HG03280 (cell line): ENCODE results near the gene ITIH1.
"Not testable (repeated sequence)": the region's sequence is repeated elsewhere in the genome, so short reads cannot be mapped to it uniquely, and the experiment has no call there.

Experiments used
- ATAC-seq: cut with Tn5 transposase; IDR thresholded peaks from one replicate; pipeline ENCODE4 v1.9.1; 2021; ENCODE audit warnings: mild to moderate bottlenecking, moderate library complexity; ENCODE audit not compliant: unreplicated experiment

Gene ITIH1, protein sequence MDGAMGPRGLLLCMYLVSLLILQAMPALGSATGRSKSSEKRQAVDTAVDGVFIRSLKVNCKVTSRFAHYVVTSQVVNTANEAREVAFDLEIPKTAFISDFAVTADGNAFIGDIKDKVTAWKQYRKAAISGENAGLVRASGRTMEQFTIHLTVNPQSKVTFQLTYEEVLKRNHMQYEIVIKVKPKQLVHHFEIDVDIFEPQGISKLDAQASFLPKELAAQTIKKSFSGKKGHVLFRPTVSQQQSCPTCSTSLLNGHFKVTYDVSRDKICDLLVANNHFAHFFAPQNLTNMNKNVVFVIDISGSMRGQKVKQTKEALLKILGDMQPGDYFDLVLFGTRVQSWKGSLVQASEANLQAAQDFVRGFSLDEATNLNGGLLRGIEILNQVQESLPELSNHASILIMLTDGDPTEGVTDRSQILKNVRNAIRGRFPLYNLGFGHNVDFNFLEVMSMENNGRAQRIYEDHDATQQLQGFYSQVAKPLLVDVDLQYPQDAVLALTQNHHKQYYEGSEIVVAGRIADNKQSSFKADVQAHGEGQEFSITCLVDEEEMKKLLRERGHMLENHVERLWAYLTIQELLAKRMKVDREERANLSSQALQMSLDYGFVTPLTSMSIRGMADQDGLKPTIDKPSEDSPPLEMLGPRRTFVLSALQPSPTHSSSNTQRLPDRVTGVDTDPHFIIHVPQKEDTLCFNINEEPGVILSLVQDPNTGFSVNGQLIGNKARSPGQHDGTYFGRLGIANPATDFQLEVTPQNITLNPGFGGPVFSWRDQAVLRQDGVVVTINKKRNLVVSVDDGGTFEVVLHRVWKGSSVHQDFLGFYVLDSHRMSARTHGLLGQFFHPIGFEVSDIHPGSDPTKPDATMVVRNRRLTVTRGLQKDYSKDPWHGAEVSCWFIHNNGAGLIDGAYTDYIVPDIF

GRCh38 chr3:52777127-52777958, at the start of gene ITIH1:
TSS of gene ITIH1 (plus strand) at chr3:52777599. CDS start at chr3:52777616, 17 bp downstream.
- no peak for ATAC-seq

- not testable (repeated sequence) for ATAC-seq
These were observed 48.6 kb upstream of the ITIH1 start for GRCh38 chr3:52728753-52729152.

DNA sequence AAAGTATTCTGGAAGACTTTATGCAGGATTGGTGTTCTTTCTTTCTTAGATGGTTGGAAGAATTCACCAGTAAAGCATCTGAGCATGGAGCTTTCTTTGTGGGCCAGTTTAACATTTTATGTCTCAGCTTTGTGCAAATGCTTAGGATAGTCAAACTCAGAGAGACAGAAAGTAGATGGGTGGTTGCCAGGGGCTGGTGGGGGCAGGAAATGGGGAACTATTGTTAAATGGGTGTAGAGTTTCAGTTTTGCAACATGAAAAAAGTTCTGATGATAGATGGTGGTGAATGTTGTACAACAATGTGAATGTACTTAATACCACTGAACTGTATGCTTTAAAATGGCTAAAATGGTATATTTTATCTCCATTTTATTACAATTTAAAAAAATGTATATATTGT, 46.7 kb upstream of the ITIH1 start:
- no peak for ATAC-seq

GRCh38 chr3:52731590-52731989, 45.8 kb upstream of the ITIH1 start:
- no peak for ATAC-seq

DNA sequence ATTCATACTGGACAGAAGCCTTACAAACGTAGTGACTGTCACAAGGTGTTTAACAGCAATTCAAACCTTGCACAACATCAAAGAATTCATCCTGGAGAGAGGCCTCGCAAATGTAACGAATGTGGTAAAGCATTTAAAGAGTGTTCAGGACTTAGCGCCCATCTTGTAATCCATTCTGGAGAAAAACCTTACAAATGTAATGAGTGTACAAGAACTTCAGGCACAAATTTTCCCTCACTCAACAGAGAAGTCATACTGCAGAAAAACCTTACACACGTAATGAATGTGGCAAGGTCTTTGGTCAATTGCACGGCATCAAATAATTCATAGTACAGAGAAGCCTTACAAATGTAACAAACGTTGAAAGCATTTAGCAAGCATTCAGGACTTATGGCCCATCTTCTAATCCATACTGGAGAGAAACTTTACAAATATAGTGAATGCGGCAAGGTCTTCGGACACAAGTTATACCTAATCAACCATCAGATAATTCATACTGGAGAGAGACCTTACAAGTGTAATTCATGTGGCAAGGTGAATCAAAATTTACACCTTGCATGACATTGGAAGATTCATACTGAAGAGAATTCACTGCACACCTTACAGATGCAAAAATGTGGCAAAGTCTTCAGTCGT, 44.0 kb upstream of the ITIH1 start:
- ATAC-seq, result no peak

GRCh38 chr3:52739730-52740129, 37.7 kb upstream of the ITIH1 start:
- no peak for ATAC-seq

DNA sequence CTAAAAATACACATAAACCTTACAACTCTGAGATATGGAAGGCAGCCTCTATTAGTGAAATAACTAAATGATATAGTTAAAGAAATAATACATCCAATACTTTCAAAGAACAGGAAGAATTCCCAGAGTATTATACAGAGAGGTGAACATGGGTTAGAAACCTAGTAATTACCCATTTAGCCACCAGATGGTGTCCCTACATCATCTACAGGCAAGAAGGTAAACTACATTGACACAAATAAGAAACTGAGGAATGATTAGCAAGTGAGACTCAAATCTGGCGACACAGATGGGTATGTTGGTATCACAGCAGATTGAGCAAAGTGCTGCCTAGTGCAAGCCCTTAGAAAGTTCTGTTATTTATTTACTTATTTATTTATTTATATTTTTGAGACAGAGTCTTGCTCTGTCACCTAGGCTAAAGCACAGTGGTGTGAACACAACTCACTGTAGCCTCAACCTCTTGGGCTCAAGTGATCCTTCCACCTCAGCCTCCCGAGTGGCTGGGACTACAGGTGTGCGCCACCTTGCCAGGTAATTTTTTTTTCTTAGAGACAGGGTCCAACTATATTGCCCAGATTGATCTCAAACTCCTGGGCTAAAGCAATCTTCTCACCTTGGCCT, 34.9 kb upstream of the ITIH1 start:
- no peak for ATAC-seq

GRCh38 chr3:52743152-52743551, 34.2 kb upstream of the ITIH1 start:
- no peak for ATAC-seq

- ATAC-seq, result no peak
These were observed 33.7 kb upstream of the ITIH1 start for GRCh38 chr3:52743721-52744120.

DNA sequence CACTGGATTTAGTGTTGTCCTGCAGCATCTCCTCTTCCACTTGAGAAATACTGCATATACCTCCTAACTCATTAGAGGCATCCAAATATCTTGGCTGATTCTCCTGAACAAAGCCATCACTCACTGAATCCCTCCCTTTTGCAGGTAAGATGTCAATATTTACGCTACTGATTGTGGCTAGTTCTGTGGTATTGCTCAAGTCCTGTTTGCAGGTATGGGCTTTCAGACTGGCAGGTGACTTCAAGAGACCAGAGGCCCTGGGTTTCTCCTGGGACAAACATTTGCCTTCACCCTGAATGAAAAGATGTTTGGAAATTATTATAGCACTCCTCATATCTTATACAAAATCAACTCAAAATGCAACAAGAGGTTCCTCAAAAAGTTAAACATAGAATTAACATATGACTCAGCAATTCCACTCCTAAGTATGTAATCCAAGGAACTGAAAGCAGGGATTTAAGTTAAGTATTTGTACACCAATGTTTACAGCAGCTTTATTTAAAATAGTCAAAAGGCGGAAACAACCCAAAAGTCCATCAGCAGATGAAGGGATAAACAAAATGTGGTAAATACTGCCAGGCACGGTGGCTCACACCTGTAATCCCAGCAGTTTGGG, 25.2 kb upstream of the ITIH1 start:
- no peak for ATAC-seq

DNA sequence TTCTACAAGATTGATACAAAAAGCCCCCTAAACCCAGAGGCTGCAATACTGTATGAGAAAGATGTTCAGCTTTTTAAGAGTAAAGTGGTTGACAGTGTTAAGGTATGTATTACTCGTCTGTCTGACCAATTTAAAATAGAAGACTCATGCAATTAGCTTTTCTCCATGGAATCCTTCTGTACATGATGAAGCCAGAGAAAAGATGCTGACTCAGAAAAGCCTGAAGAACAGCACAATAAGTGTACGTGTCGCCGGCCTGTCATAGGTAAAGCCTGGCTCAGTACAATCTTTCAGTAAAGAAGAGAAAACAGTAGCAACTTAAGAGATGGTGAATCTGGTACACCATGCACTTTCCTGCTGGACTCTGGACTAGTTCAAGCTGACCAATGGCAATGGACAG, 23.0 kb upstream of the ITIH1 start:
- no peak for ATAC-seq

GRCh38 chr3:52756141-52756540, 21.3 kb upstream of the ITIH1 start:
- ATAC-seq, result no peak

GRCh38 chr3:52763466-52763865, 13.9 kb upstream of the ITIH1 start:
- ATAC-seq, result no peak

DNA sequence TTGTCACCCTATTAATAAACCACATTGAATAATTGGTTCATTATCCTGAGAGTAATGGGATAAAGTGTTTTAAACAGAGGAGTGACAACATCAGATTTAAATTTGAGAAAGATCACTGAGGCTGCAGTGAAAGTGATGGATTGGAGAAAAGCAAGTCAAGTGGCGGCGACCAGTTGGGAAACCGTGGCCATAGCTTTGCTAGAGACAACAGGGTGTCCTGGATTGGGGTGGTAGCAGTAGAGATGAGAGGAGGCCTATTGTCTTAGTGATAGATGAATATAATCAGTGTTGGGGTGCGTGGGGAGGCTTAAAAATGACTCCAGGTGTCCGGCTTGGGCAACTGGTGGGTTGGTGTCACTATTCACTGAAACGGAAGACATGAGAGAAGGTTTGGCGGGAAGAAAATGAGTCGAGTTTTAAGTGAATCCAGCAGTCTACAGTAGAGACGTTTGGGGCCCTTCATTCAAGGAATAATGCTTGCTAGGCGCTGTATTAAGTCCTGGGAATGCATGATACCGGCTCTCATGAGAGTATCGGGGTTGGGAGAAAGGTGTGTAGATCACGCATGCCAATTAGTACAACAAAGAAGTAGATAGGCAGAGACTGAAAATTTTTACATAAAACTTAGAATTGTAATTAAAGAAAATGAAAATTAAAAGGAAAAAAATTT, 7.5 kb upstream of the ITIH1 start:
- no peak for ATAC-seq

- peak; percentile 92 for ATAC-seq
These were observed 6.7 kb upstream of the ITIH1 start, which contains the start of gene NEK4 for GRCh38 chr3:52770496-52771333. TSS of gene NEK4 (minus strand) at chr3:52770940. CDS start at chr3:52770746, 194 bp downstream.

DNA sequence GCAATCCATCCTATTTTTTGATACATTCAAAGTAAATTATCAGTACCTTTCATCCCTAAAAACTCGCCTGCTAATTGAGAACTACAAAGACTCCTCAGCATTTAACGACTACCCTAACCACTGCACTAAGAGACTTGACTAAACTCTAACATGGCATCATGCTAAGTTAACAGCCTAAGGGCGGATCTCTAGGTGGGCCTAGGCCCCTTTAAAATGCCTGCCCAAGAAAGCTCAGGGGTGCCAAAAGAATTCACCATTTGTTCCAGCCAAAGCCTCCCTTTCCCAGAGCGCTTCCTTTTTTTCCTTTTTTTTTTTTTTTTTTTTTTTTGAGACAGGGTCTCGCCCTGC, 6.1 kb upstream of the ITIH1 start:
- no peak for ATAC-seq

DNA sequence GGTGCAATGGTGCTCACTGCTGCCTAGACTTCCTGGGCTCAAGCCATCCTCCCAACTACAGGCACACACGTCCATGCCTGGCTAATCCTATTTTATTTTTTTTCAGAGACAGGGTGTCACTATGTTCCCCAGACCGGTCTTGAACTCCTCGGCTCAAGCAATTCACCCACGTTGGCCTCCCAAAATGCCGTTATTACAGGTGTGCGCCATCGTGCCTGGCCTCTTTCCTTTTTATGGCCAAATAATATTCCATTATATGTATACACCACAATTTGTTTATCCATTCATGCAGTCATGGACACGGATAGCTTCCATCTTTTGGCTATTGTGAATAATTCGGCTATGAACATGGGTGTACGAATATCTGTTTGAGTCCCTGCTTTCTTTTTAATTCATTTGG, 5.7 kb upstream of the ITIH1 start:
- ATAC-seq, result no peak

- ATAC-seq, result no peak
These were observed 3.9 kb upstream of the ITIH1 start for GRCh38 chr3:52773361-52774065.
